Measurements from ENCODE around the gene SEL1L.
"Not testable (repeated sequence)": the region's sequence is repeated elsewhere in the genome, so short reads cannot be mapped to it uniquely, and the experiment has no call there.

The SEL1L gene

GRCh38 chr14:81472096-81472800, 61.4 kb downstream of the SEL1L start:
- DNase-seq, result no peak

- no peak for DNase-seq
Measured at GRCh38 chr14:81471062-81471461, 62.6 kb downstream of the SEL1L start.

- not testable (repeated sequence) for DNase-seq
Measured at GRCh38 chr14:81470557-81470826, 63.2 kb downstream of the SEL1L start.

GRCh38 chr14:81466854-81467253, 66.8 kb downstream of the SEL1L start:
- DNase-seq, result no peak

- DNase-seq, result no peak
Measured at GRCh38 chr14:81465507-81466228, 68.0 kb downstream of the SEL1L start.

- not testable (repeated sequence) for DNase-seq
Measured at GRCh38 chr14:81465003-81465392, 68.7 kb downstream of the SEL1L start.

- DNase-seq, result no peak
Measured at GRCh38 chr14:81464253-81465002, 69.2 kb downstream of the SEL1L start.

- not testable (repeated sequence) for DNase-seq
Measured at GRCh38 chr14:81462356-81462755, 71.3 kb downstream of the SEL1L start.

- DNase-seq, result no peak
Measured at GRCh38 chr14:81459912-81460311, 73.7 kb downstream of the SEL1L start.

GRCh38 chr14:81458352-81458751, 75.3 kb downstream of the SEL1L start:
- no peak for DNase-seq

- DNase-seq, result no peak
Measured at GRCh38 chr14:81455390-81455789, 78.3 kb downstream of the SEL1L start.

- no peak for DNase-seq
Measured at GRCh38 chr14:81454572-81455218, 79.0 kb downstream of the SEL1L start.

GRCh38 chr14:81453166-81453766, 80.4 kb downstream of the SEL1L start:
- peak; percentile 57 for DNase-seq

GRCh38 chr14:81452341-81453133, 81.1 kb downstream of the SEL1L start:
- no peak for DNase-seq

- no peak for DNase-seq
Measured at GRCh38 chr14:81450976-81451375, 82.7 kb downstream of the SEL1L start.

GRCh38 chr14:81450100-81450531, 83.5 kb downstream of the SEL1L start:
- no peak for DNase-seq

GRCh38 chr14:81449576-81449975, 84.1 kb downstream of the SEL1L start:
- no peak for DNase-seq

- no peak for DNase-seq
Measured at GRCh38 chr14:81449114-81449513, 84.5 kb downstream of the SEL1L start.

GRCh38 chr14:81447021-81447764, 86.5 kb downstream of the SEL1L start:
- no peak for DNase-seq

GRCh38 chr14:81446279-81447007, 87.2 kb downstream of the SEL1L start:
- DNase-seq, result no peak

All from activated CD4-positive, CD25-positive, alpha-beta regulatory T cell treated with anti-CD3 and anti-CD28 coated beads, Interleukin-2, amount 50 U/mL, for 72 hours (primary cell).